Ascending aorta (tissue), 2 donors: ENCODE results near the gene GIT2. TPM values are rescaled to one million over a fixed set of nuclear protein-coding genes. Genes with fewer than 3 reads are reported as not detected.

ENCODE experiments used
- DNase-seq, 2 donors: peaks; one replicate each; pipeline ENCODE4 v3.0.0-alpha.2; 2019; ENCODE audit warnings: low spot score in 2 of 2
- H3K27ac ChIP-seq, 2 donors: fragments of 200-600 bp; sonication (generic); one replicate each; pipeline ENCODE4 v1.5.1; 2016 to 2017; ENCODE audit warnings: mild to moderate bottlenecking in 1 of 2
- H3K27me3 ChIP-seq: fragments of 200-600 bp; sonication (generic); one replicate; pipeline ENCODE4 v1.5.1; 2017
- H3K36me3 ChIP-seq, 2 donors: fragments of 200-600 bp; sonication (generic); one replicate each; pipeline ENCODE4 v1.5.1; 2016
- H3K4me1 ChIP-seq, 2 donors: fragments of 200-600 bp; sonication (generic); one replicate each; pipeline ENCODE4 v1.5.1; 2016 to 2017; ENCODE audit warnings: mild to moderate bottlenecking in 1 of 2
- H3K4me3 ChIP-seq, 2 donors: fragments of 200-600 bp; sonication (generic); one replicate each; pipeline ENCODE4 v1.5.1; 2016 to 2017; ENCODE audit warnings: mild to moderate bottlenecking in 1 of 2
- H3K9me3 ChIP-seq, 2 donors: fragments of 200-600 bp; sonication (generic); one replicate each; pipeline ENCODE4 v1.5.1; 2016
- CTCF ChIP-seq, 3 experiments: fragments of 200-600 bp in 2 of 3; fragments of 450-650 bp in 1 of 3; sonication (generic) in 2 of 3; IDR thresholded peaks; one replicate each; pipeline ENCODE4 v1.5.1; 2016 to 2019; ENCODE audit warnings: antibody characterized with exemption in 3 of 3, mild to moderate bottlenecking in 1 of 3, moderate library complexity in 1 of 3
- intact Hi-C: fragments of 100-400 bp; cut with DNase I; formaldehyde crosslinking; loops from one replicate; pipeline ENCODE4 v1.15.1; 2023
- total RNA-seq: library from RNA; depleted of rRNA; stranded (reverse); fragments of >200 nt; gene quantifications from one replicate; pipeline ENCODE4 v1.1.0, GENCODE V29; 2016

Gene GIT2, protein sequence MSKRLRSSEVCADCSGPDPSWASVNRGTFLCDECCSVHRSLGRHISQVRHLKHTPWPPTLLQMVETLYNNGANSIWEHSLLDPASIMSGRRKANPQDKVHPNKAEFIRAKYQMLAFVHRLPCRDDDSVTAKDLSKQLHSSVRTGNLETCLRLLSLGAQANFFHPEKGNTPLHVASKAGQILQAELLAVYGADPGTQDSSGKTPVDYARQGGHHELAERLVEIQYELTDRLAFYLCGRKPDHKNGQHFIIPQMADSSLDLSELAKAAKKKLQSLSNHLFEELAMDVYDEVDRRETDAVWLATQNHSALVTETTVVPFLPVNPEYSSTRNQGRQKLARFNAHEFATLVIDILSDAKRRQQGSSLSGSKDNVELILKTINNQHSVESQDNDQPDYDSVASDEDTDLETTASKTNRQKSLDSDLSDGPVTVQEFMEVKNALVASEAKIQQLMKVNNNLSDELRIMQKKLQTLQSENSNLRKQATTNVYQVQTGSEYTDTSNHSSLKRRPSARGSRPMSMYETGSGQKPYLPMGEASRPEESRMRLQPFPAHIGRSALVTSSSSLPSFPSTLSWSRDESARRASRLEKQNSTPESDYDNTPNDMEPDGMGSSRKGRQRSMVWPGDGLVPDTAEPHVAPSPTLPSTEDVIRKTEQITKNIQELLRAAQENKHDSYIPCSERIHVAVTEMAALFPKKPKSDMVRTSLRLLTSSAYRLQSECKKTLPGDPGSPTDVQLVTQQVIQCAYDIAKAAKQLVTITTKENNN
- 44.9 TPM for total RNA-seq

DNA sequence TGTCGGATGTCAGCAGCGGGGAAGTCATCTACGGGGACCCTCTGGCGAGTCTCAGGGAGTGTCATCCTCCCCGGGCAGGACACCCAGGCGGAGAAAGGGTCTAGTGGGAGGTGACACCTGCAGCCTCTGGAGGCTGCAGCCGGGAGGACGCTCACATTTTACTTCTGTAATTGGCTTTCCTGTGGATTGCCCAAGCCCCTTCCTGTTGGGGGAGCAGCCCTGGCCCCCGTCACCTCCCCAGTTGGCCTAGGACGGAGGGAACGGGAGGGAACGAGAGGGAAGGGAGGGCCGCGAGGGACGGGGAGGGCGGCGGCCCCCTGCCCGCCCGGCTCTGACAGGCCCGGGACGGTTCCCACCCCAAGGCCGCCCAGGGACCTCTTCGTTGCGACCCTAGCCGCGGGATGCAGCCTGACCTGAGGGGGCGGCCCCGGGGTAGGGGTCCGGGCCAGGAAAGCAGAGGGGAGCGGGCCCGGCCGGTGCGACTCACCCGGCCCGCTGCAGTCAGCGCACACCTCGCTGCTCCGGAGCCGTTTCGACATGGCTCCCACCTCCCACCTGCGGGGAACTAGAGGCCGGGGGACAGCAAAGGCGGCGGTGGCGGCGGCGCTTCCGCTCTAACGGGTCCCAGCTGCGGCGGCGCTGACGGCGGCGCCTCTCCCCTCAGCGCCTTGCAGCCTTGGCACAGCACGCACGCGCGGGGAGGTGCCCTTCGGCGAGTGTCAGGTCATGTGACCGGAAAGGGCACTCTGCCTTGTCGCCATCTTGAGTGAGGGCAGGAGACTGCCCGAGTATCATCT is at the start of gene GIT2:
TSS of gene GIT2 (minus strand) at position 683 of the 797 bp plus-strand sequence. CDS start at position 539, 144 bp downstream.
- H3K27ac ChIP-seq, result peak within 1 kb of the TSS; percentile 77 to 78
- peak within 1 kb of the TSS; percentile 75 to 98 for H3K4me3 ChIP-seq
- peaks cover 0 to 2% of the 10 kb centered on the region in 2 donors for H3K36me3 ChIP-seq
- no peaks in the 10 kb centered on the region for H3K27me3 ChIP-seq
- no peak for TF ChIP-seq CTCF (IDR thresholded peaks at IDR 0.05)
- peak; percentile 79 to 97 for DNase-seq
- peaks cover 7 to 13% of the 10 kb centered on the region in 2 donors for H3K4me1 ChIP-seq
- intact Hi-C loops, result loop anchor here (5.0 to 10.0 kb wide), 4 partner anchors 94 to 1434 kb away; partner anchors contain the start of genes ARPC3, ISCU, PPTC7 and SART3
- H3K9me3 ChIP-seq, result no peaks in the 10 kb centered on the region

- H3K4me1 ChIP-seq, result peaks cover 6 to 20% of the 10 kb centered on the region in 2 donors
- TF ChIP-seq CTCF (IDR thresholded peaks at IDR 0.05), result no peak
- H3K27ac ChIP-seq, result peak overlapping the region in 1 of 2 donors; percentile 41
- no peak for DNase-seq
- H3K4me3 ChIP-seq, result no peak overlapping the region
- H3K9me3 ChIP-seq, result no peaks in the 10 kb centered on the region
- H3K27me3 ChIP-seq, result no peaks in the 10 kb centered on the region
- peaks cover 0 to 21% of the 10 kb centered on the region in 2 donors for H3K36me3 ChIP-seq
- intact Hi-C loops, result loop anchor here (5.0 kb wide), 1 partner anchor 1555 kb away; the partner anchor contains the start of gene ATXN2
Measured at GRCh38 chr12:110042264-110042663, 46.1 kb upstream of the GIT2 start.

GRCh38 chr12:110039085-110039807 is 43.1 kb upstream of the GIT2 start:
- intact Hi-C loops, result no loop called here
- DNase-seq, result peak in 1 of 2 donors; percentile 73
- Histone ChIP-seq H3K9me3 (no peaks in the 10 kb centered on the region), H3K27me3 (no peaks in the 10 kb centered on the region), H3K4me3 (no peak overlapping the region), H3K27ac (peak overlapping the region; percentile 75 to 82), H3K4me1 (peaks cover 6 to 13% of the 10 kb centered on the region in 2 donors), H3K36me3 (peaks cover 15 to 49% of the 10 kb centered on the region in 2 donors)
- no peak for TF ChIP-seq CTCF (IDR thresholded peaks at IDR 0.05)

DNA sequence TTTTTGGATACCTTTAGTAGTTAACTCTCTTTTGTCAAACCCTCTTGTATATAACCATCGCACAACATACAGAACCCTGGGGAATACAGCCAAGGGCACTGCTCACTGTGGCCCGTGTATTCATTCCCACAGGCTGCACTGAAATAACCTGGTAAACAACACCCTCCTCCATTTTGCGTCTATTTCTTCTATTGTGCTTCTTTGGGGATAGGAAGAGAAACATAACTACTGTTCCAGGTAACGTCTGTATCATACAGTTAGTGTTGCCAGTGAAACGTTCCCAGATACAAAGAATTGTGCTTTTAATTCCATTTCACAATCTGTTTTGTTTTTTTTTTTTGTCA is 42.5 kb upstream of the GIT2 start:
- Histone ChIP-seq H3K27me3 (no peaks in the 10 kb centered on the region), H3K9me3 (no peaks in the 10 kb centered on the region), H3K36me3 (peaks cover 20 to 54% of the 10 kb centered on the region in 2 donors), H3K4me3 (no peak overlapping the region), H3K4me1 (peaks cover 6 to 13% of the 10 kb centered on the region in 2 donors), H3K27ac (peak overlapping the region; percentile 74 to 82)
- DNase-seq, result no peak
- no peak for TF ChIP-seq CTCF (IDR thresholded peaks at IDR 0.05)
- intact Hi-C loops, result no loop called here

GRCh38 chr12:110037315-110037714 is 41.1 kb upstream of the GIT2 start:
- Histone ChIP-seq H3K27me3 (no peaks in the 10 kb centered on the region), H3K36me3 (peaks cover 20 to 60% of the 10 kb centered on the region in 2 donors), H3K27ac (peak overlapping the region in 1 of 2 donors; percentile 74), H3K9me3 (no peaks in the 10 kb centered on the region), H3K4me1 (peaks cover 6 to 10% of the 10 kb centered on the region in 2 donors), H3K4me3 (no peak overlapping the region)
- DNase-seq, result no peak
- intact Hi-C loops, result no loop called here
- TF ChIP-seq CTCF (IDR thresholded peaks at IDR 0.05), result no peak
